GM19397 (cell line): ENCODE results near the gene ANKRD45.
A peak's percentile ranks its signal among the peaks of the same experiment; 100 is the strongest.
"Not testable (repeated sequence)": the region's sequence is repeated elsewhere in the genome, so short reads cannot be mapped to it uniquely, and the experiment has no call there.

Experiments
- ATAC-seq: cut with Tn5 transposase; IDR thresholded peaks from one replicate; pipeline ENCODE4 v1.9.1; 2021; ENCODE audit warnings: mild to moderate bottlenecking, moderate library complexity; ENCODE audit not compliant: unreplicated experiment

The ANKRD45 gene

GRCh38 chr1:173669491-173669941, at the start of gene ANKRD45:
TSS of gene ANKRD45 (minus strand) at chr1:173669851. CDS start at chr1:173659418, 10,433 bp downstream.
- ATAC-seq: no peak

GRCh38 chr1:173717238-173717637, 47.6 kb upstream of the ANKRD45 start:
- no peak for ATAC-seq

GRCh38 chr1:173715538-173715844, 45.8 kb upstream of the ANKRD45 start:
- no peak for ATAC-seq

- peak; percentile 94 for ATAC-seq
Measured at GRCh38 chr1:173714759-173715537, 45.3 kb upstream of the ANKRD45 start, which contains the start of gene KLHL20. TSS of gene KLHL20 (plus strand) at chr1:173714981. CDS start at chr1:173716044, 1,063 bp downstream.

- no peak for ATAC-seq
Measured at GRCh38 chr1:173714441-173714758, 44.7 kb upstream of the ANKRD45 start.

- ATAC-seq: no peak
Measured at GRCh38 chr1:173708787-173709186, 39.1 kb upstream of the ANKRD45 start.

- no peak for ATAC-seq
Measured at GRCh38 chr1:173705117-173705516, 35.5 kb upstream of the ANKRD45 start.

- ATAC-seq: no peak
Measured at GRCh38 chr1:173702736-173703135, 33.1 kb upstream of the ANKRD45 start.

GRCh38 chr1:173701299-173701698, 31.6 kb upstream of the ANKRD45 start:
- not testable (repeated sequence) for ATAC-seq

- no peak for ATAC-seq
Measured at GRCh38 chr1:173693238-173693637, 23.6 kb upstream of the ANKRD45 start.

GRCh38 chr1:173688300-173688699, 18.6 kb upstream of the ANKRD45 start:
- ATAC-seq: no peak

- ATAC-seq: not testable (repeated sequence)
Measured at GRCh38 chr1:173685121-173685520, 15.5 kb upstream of the ANKRD45 start.

GRCh38 chr1:173683838-173684237, 14.2 kb upstream of the ANKRD45 start:
- ATAC-seq: not testable (repeated sequence)

GRCh38 chr1:173682184-173682583, 12.5 kb upstream of the ANKRD45 start:
- ATAC-seq: no peak

GRCh38 chr1:173680152-173680551, 10.5 kb upstream of the ANKRD45 start:
- ATAC-seq: not testable (repeated sequence)

- not testable (repeated sequence) for ATAC-seq
Measured at GRCh38 chr1:173674496-173674895, 4.8 kb upstream of the ANKRD45 start.

- ATAC-seq: no peak
Measured at GRCh38 chr1:173666646-173667045, 3.0 kb downstream of the ANKRD45 start.

- ATAC-seq: no peak
Measured at GRCh38 chr1:173663159-173663558, 6.5 kb downstream of the ANKRD45 start.

GRCh38 chr1:173661763-173662162, 7.9 kb downstream of the ANKRD45 start:
- no peak for ATAC-seq

GRCh38 chr1:173661271-173661670, 8.4 kb downstream of the ANKRD45 start:
- no peak for ATAC-seq

GRCh38 chr1:173660306-173660705, 9.3 kb downstream of the ANKRD45 start:
- ATAC-seq: no peak

GRCh38 chr1:173648880-173649605, 20.6 kb downstream of the ANKRD45 start:
- ATAC-seq: no peak
